Astrocyte of the spinal cord (primary cell): Measurements from ENCODE around the gene TEKT2.

Experiments used
- DNase-seq: peaks from one replicate; pipeline ENCODE4 v3.0.0; 2011; ENCODE audit warnings: low read depth, low spot score
- H3K4me3 ChIP-seq: 2 replicates; pipeline ENCODE4 v1.5.1; 2011; ENCODE audit warnings: low read depth, mild to moderate bottlenecking, low read length, moderate library complexity
- in situ Hi-C: cut with HindIII; loops from 2 replicates; pipeline ENCODE4 v1.10.0; 2017; ENCODE audit warnings: low sequenced_read_pairs
- TF ChIP-seq, protein P1 (sequence below): IDR thresholded peaks from 2 replicates; pipeline ENCODE4 v1.5.1; 2012; ENCODE audit warnings: low read depth, mild to moderate bottlenecking, low read length, inconsistent platforms

TEKT2 gene

DNA sequence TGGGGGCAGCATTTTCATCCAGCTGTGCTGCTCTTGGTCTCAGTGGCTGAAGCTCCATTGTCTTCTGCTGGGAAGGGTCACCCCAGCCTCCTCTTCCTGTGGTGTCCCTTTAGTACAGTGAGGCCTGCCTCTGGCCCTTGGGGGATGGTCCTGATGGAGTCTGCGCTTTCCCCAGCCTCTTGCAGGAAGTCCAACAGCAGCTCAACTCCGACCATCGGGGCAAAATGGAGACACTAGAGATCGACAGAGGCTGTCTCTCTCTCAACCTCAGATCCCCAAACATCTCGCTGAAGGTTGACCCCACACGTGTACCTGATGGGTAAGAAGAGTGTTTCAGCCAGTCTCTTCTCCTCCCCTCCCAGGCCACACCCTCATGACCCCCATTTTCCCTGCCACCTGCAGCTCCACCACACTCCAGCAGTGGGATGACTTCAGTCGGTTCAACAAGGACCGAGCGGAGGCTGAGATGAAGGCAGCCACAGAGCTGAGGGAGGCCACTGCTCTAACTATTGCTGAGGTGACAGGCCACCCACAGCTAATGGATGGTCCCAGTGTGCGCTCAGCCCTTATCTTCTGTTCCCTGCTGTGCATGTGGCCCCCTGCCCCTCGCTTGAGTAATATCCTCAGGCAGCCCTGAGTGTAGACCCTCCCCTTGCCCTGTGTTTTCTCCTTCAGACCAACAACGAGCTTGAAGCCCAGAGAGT lies 2.8 kb downstream of the TEKT2 start:
- in situ Hi-C loops = no loop called here
- no peak for DNase-seq
- TF ChIP-seq, protein P1, sequence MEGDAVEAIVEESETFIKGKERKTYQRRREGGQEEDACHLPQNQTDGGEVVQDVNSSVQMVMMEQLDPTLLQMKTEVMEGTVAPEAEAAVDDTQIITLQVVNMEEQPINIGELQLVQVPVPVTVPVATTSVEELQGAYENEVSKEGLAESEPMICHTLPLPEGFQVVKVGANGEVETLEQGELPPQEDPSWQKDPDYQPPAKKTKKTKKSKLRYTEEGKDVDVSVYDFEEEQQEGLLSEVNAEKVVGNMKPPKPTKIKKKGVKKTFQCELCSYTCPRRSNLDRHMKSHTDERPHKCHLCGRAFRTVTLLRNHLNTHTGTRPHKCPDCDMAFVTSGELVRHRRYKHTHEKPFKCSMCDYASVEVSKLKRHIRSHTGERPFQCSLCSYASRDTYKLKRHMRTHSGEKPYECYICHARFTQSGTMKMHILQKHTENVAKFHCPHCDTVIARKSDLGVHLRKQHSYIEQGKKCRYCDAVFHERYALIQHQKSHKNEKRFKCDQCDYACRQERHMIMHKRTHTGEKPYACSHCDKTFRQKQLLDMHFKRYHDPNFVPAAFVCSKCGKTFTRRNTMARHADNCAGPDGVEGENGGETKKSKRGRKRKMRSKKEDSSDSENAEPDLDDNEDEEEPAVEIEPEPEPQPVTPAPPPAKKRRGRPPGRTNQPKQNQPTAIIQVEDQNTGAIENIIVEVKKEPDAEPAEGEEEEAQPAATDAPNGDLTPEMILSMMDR = no peak
- no peak overlapping the region for H3K4me3 ChIP-seq

DNA sequence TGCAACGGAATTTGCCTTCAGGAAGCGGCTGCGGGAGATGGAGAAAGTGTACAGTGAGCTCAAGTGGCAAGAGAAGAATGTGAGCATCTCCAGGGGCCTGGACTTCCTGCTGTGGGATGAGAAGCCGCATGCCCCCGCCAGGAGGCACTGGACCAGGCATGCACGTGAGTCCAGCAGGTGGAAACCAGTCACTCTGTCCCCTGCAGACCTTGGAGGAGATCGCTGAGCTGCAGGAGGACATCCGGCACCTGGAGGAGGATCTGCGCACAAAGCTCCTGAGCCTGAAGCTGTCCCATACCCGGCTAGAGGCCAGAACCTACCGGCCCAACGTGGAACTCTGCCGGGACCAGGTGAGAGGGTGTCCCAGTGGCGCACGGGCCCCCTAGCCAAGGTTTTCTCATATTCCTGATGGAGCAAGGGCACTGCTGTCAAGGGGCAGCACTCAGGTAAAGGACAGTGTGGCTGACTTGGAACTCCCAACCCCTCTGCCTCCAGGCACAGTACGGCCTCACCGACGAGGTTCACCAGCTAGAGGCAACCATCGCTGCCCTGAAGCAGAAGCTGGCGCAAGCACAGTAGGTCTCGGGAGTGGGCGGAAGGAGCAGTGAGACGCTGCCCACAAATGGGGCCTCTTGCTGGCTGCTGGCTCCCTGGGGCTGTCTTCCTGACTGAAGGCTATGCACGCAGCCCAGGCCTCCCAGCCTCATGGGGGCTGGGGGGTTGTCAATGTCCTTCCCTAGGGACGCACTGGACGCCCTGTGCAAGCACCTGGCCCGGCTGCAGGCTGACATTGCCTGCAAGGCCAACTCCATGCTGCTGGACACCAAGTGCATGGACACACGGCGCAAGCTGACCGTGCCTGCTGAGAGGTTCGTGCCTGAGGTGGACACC lies 3.6 kb downstream of the TEKT2 start:
- no peak for DNase-seq
- no peak overlapping the region for H3K4me3 ChIP-seq
- TF ChIP-seq, protein P1 = no peak
- in situ Hi-C loops = no loop called here

DNA sequence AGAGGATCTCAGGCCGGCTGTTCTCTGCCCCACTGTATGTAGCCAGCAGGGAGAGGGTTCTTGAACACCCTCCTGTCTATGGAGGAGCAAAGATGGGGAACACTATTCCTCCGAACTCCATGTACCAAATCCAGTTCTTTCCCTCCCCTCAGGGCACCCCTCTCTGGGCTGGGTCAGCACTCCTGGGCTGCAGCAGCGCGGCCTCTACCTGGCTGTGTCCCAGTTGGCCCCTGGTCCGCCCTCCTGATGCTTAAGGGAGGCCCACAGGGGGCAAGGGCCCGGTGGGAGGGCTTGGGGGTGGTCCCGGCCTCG lies 4.3 kb downstream of the TEKT2 start:
- in situ Hi-C loops = no loop called here
- no peak for DNase-seq
- TF ChIP-seq, protein P1 = no peak
- H3K4me3 ChIP-seq = peak overlapping the region; percentile 36

DNA sequence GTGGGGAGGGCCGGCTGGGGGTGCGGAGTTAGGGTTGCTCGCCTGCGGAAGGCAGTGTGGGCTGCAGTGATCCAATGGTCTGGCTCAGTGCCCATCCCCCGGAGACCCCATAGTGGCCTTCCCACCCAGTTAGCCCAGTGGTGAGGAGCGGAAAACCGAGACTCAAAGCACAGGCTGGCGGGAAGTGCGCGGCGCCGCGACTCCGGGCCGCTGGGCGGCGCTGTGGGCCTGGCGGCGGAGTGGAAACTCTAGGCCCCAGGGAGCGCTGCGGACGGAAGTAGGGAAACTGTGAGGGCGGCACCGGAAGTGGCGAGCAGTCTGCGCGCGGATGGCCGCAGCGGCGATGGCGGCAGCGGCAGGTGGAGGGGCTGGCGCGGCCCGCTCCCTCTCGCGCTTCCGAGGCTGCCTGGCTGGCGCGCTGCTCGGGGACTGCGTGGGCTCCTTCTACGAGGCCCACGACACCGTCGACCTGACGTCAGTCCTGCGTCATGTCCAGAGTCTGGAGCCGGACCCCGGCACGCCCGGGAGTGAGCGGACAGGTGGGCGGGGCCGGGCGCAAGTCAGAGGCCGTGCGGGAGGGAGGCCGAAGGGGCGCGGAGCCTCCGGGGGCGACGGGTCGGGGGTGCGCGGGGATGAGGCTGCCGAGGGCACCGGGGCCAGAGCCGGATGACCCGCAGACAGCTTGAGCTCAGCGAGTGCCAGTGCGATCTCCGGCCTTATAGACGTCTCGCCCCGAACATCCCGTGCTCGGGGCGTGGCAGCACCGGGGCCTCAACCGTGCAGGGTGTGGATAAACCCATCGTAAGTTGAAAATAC lies 4.9 kb downstream of the TEKT2 start, which contains the start of gene ADPRS:
ADPRS (plus strand) TSS at position 316 of the 816 bp plus-strand sequence; CDS start at position 329, 13 bp downstream.
- in situ Hi-C loops = no loop called here
- peak; percentile 90 for DNase-seq
- TF ChIP-seq, protein P1 = peak; percentile 89
- H3K4me3 ChIP-seq = peak within 1 kb of the TSS; percentile 67

DNA sequence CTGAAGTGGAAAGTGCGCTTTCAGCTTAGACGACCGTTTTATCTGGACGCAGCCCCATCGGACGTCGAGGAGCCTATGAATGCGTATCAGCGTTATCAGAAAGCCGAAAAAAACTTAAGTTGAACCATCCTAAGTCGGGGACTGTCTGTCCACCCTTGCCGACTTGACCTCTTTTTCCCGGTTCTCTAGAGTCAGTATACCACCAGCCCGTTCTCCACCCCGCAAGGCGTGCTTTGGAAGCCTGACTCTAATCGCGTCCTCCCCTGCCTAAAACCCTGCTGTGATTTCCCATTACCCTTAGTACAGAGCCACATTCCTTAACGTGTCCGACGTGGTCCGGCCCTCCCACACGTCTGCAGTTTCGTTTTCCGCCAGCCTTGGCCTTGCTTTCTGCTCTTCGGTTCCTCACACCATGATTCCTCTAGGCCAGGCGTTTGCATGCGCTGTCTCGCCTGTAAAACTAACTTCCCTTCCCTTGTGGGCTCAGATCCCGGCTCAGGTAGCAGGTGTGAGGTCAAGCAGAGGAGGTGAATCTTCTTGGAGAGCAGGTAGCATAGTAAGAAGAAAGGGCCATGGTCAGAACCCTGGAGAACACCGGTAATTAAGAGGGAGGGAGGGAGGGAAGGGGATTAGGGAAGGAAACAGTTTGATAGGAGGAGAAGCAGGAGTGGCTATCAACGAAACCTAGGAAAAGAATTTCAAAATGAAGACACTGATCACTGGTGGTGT lies 5.7 kb downstream of the TEKT2 start:
- peak; percentile 63 for DNase-seq
- TF ChIP-seq, protein P1 = no peak
- H3K4me3 ChIP-seq = peak overlapping the region; percentile 67
- in situ Hi-C loops = no loop called here

DNA sequence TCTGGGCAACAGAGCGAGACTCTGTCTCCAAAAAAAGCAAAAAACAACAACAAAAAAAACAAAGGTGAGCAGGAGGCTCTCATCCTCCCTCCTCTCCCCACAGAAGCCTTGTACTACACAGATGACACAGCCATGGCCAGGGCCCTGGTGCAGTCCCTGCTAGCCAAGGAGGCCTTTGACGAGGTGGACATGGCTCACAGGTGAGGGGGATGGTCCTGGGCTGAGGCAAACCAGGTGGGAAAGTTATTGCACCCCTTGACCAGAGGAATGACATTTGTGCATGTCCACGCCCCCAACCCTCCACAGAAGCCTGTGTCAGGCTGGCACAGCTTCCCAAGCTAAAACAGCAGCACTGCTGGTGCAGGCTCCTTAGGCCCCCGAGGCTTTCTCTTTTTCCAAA lies 7.2 kb downstream of the TEKT2 start:
- TF ChIP-seq, protein P1 = no peak
- in situ Hi-C loops = no loop called here
- no peak overlapping the region for H3K4me3 ChIP-seq
- DNase-seq = no peak
